ENCODE results near the gene ARHGAP44. TPM values are rescaled to one million over a fixed set of nuclear protein-coding genes. Genes with fewer than 3 reads are reported as not detected.

Gene ARHGAP44
- total RNA-seq, 1 donor from 2014 or later, result 7.2 TPM

GRCh38 chr17:13016881-13017654, 227.8 kb downstream of the ARHGAP44 start:
- no peak for TF ChIP-seq CTCF (IDR thresholded peaks at IDR 0.05)
- Mint-ChIP-seq H3K4me1 (ENCODE audit: unreplicated experiment) (peaks cover 16% of the 10 kb centered on the region), H3K9me3 (ENCODE audit: unreplicated experiment) (no peaks in the 10 kb centered on the region), H3K27me3 (ENCODE audit: unreplicated experiment) (no peaks in the 10 kb centered on the region), H3K36me3 (ENCODE audit: unreplicated experiment) (peaks cover 33% of the 10 kb centered on the region), H3K27ac (ENCODE audit: unreplicated experiment) (peak overlapping the region; percentile 81), H3K4me3 (ENCODE audit: unreplicated experiment) (peak overlapping the region; percentile 90)
- no peak for DNase-seq (ENCODE audit: extremely low spot score, unreplicated experiment)

GRCh38 chr17:13017655-13018459, 228.6 kb downstream of the ARHGAP44 start, which contains the start of gene ELAC2:
Gene ELAC2, minus strand, starts transcription at chr17:13018027. Its CDS starts 80 bp downstream, at chr17:13017947.
- Mint-ChIP-seq H3K36me3 (ENCODE audit: unreplicated experiment) (peaks cover 27% of the 10 kb centered on the region), H3K27ac (ENCODE audit: unreplicated experiment) (peak within 1 kb of the TSS; percentile 97), H3K4me1 (ENCODE audit: unreplicated experiment) (peaks cover 16% of the 10 kb centered on the region), H3K9me3 (ENCODE audit: unreplicated experiment) (no peaks in the 10 kb centered on the region), H3K27me3 (ENCODE audit: unreplicated experiment) (no peaks in the 10 kb centered on the region), H3K4me3 (ENCODE audit: unreplicated experiment) (peak within 1 kb of the TSS; percentile 90)
- peak; percentile 99 for DNase-seq (ENCODE audit: extremely low spot score, unreplicated experiment)
- no peak for TF ChIP-seq CTCF (IDR thresholded peaks at IDR 0.05)

- no peak overlapping the region for H3K4me3 Mint-ChIP-seq (ENCODE audit: unreplicated experiment)
- peaks cover 5% of the 10 kb centered on the region for H3K4me1 Mint-ChIP-seq (ENCODE audit: unreplicated experiment)
- no peaks in the 10 kb centered on the region for H3K9me3 Mint-ChIP-seq (ENCODE audit: unreplicated experiment)
- DNase-seq (ENCODE audit: extremely low spot score, unreplicated experiment), result no peak
- H3K27ac Mint-ChIP-seq (ENCODE audit: unreplicated experiment), result no peak overlapping the region
- TF ChIP-seq CTCF (IDR thresholded peaks at IDR 0.05), result no peak
- H3K27me3 Mint-ChIP-seq (ENCODE audit: unreplicated experiment), result peaks cover 4% of the 10 kb centered on the region
- no peaks in the 10 kb centered on the region for H3K36me3 Mint-ChIP-seq (ENCODE audit: unreplicated experiment)
Observed at GRCh38 chr17:13024016-13024415, 234.7 kb downstream of the ARHGAP44 start.

- Mint-ChIP-seq H3K4me3 (ENCODE audit: unreplicated experiment) (peak overlapping the region; percentile 38), H3K9me3 (ENCODE audit: unreplicated experiment) (no peaks in the 10 kb centered on the region), H3K27me3 (ENCODE audit: unreplicated experiment) (peaks cover 4% of the 10 kb centered on the region), H3K36me3 (ENCODE audit: unreplicated experiment) (no peaks in the 10 kb centered on the region), H3K4me1 (ENCODE audit: unreplicated experiment) (peaks cover 5% of the 10 kb centered on the region), H3K27ac (ENCODE audit: unreplicated experiment) (no peak overlapping the region)
- DNase-seq (ENCODE audit: extremely low spot score, unreplicated experiment), result peak; percentile 91
- peak; percentile 96 for TF ChIP-seq CTCF (IDR thresholded peaks at IDR 0.05)
Observed at GRCh38 chr17:13024526-13025257, 235.4 kb downstream of the ARHGAP44 start.
